HAP-1 (cell line): ENCODE measurements around the gene SHC3.
A peak's percentile ranks its signal among the peaks of the same experiment; 100 is the strongest.
"Not testable (repeated sequence)": the region's sequence is repeated elsewhere in the genome, so short reads cannot be mapped to it uniquely, and the experiment has no call there.

Experiments used
- DNase-seq, 2 experiments: peaks; one replicate each; pipeline ENCODE4 v3.0.0-alpha.2; 2016 to 2020; ENCODE audit warnings: low spot score in 2 of 2
- H3K27me3 ChIP-seq: fragments of 250-450 bp; sonication (Bioruptor Pico); 2 replicates; pipeline ENCODE4 v1.5.1; 2020; ENCODE audit warnings: low read depth, mild to moderate bottlenecking, moderate library complexity
- H3K36me3 ChIP-seq: fragments of 250-450 bp; sonication (Bioruptor Pico); replicated peaks from 2 replicates; pipeline ENCODE4 v1.5.1; 2020; ENCODE audit warnings: mild to moderate bottlenecking
- H3K4me1 ChIP-seq: fragments of 250-450 bp; sonication (Bioruptor Pico); 2 replicates; pipeline ENCODE4 v1.5.1; 2020; ENCODE audit warnings: mild to moderate bottlenecking
- H3K4me3 ChIP-seq: fragments of 250-450 bp; sonication (Bioruptor Pico); 2 replicates; pipeline ENCODE4 v1.5.1; 2020; ENCODE audit warnings: mild to moderate bottlenecking, moderate library complexity
- H3K9me3 ChIP-seq: fragments of 250-450 bp; sonication (Bioruptor Pico); 2 replicates; pipeline ENCODE4 v1.5.1; 2020; ENCODE audit warnings: mild to moderate bottlenecking, moderate library complexity
- in situ Hi-C: fragments of 300-500 bp; cut with MboI; formaldehyde crosslinking; loops from 3 replicates; pipeline ENCODE4 v1.14.3; 2020; ENCODE audit warnings: low sequenced_read_pairs, inconsistent platforms, mixed read lengths

SHC3 gene, protein sequence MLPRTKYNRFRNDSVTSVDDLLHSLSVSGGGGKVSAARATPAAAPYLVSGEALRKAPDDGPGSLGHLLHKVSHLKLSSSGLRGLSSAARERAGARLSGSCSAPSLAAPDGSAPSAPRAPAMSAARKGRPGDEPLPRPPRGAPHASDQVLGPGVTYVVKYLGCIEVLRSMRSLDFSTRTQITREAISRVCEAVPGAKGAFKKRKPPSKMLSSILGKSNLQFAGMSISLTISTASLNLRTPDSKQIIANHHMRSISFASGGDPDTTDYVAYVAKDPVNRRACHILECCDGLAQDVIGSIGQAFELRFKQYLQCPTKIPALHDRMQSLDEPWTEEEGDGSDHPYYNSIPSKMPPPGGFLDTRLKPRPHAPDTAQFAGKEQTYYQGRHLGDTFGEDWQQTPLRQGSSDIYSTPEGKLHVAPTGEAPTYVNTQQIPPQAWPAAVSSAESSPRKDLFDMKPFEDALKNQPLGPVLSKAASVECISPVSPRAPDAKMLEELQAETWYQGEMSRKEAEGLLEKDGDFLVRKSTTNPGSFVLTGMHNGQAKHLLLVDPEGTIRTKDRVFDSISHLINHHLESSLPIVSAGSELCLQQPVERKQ

GRCh38 chr9:89177944-89178829 lies at the start of gene SHC3:
TSS of gene SHC3 (minus strand) at chr9:89178818. CDS start at chr9:89178460, 358 bp downstream.
- Histone ChIP-seq H3K27me3 (peaks cover 6% of the 10 kb centered on the region), H3K4me3 (peak within 1 kb of the TSS; percentile 20; the same call in 1 of the 2 replicates), H3K4me1 (peaks cover 13% of the 10 kb centered on the region), H3K36me3 (no peaks in the 10 kb centered on the region), H3K9me3 (no peaks in the 10 kb centered on the region)
- DNase-seq = no peak
- in situ Hi-C loops = no loop called here

DNA sequence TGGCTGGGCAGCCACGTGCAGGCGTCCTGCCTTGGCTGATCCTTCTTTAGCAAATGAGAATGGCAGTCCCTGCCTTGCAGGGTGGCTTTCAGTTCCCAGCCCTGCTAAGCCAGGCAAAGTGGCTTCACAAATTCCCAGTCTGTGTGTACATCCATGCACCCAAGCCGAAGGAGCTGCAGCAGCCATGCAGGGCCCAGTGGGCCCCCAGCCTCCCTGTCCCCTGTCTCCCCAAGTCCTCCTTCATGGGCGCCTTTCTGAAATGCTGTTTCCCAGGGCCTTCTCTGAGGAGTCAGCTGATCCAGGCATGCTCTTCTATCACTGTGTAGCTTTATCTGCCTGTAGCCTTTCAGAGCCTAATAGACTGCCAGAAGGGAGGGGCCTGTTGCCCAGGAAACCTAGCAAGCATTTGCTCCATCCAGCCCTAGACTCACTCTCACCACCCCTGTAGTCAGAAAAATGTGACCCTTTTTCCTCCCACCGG lies 47.4 kb upstream of the SHC3 start:
- no peaks in the 10 kb centered on the region for H3K27me3 ChIP-seq
- no peaks in the 10 kb centered on the region for H3K4me1 ChIP-seq
- DNase-seq = peak in 1 of 2 experiments; percentile 24
- no peak overlapping the region for H3K4me3 ChIP-seq
- in situ Hi-C loops = no loop called here
- H3K36me3 ChIP-seq = no peaks in the 10 kb centered on the region
- no peaks in the 10 kb centered on the region for H3K9me3 ChIP-seq

GRCh38 chr9:89225587-89225986 lies 47.0 kb upstream of the SHC3 start:
- H3K27me3 ChIP-seq = no peaks in the 10 kb centered on the region
- no peaks in the 10 kb centered on the region for H3K36me3 ChIP-seq
- in situ Hi-C loops = no loop called here
- H3K4me3 ChIP-seq = no peak overlapping the region
- no peaks in the 10 kb centered on the region for H3K4me1 ChIP-seq
- no peak for DNase-seq
- no peaks in the 10 kb centered on the region for H3K9me3 ChIP-seq

GRCh38 chr9:89225036-89225435 lies 46.4 kb upstream of the SHC3 start:
- Histone ChIP-seq H3K4me1 (no peaks in the 10 kb centered on the region), H3K9me3 (no peaks in the 10 kb centered on the region), H3K4me3 (no peak overlapping the region), H3K27me3 (no peaks in the 10 kb centered on the region), H3K36me3 (no peaks in the 10 kb centered on the region)
- no peak for DNase-seq
- in situ Hi-C loops = no loop called here

- Histone ChIP-seq H3K9me3 (no peaks in the 10 kb centered on the region), H3K4me1 (no peaks in the 10 kb centered on the region), H3K27me3 (no peaks in the 10 kb centered on the region), H3K36me3 (no peaks in the 10 kb centered on the region), H3K4me3 (no peak overlapping the region)
- DNase-seq = no peak
- in situ Hi-C loops = no loop called here
These were observed 46.0 kb upstream of the SHC3 start for GRCh38 chr9:89224633-89225032.

GRCh38 chr9:89223396-89223977 lies 44.9 kb upstream of the SHC3 start:
- DNase-seq = no peak
- H3K27me3 ChIP-seq = 0 out of 2 replicates have a peak, but pooled peaks cover 3% of the 10 kb centered on the region
- no peaks in the 10 kb centered on the region for H3K9me3 ChIP-seq
- in situ Hi-C loops = no loop called here
- no peaks in the 10 kb centered on the region for H3K4me1 ChIP-seq
- no peak overlapping the region for H3K4me3 ChIP-seq
- H3K36me3 ChIP-seq = no peaks in the 10 kb centered on the region

- no peaks in the 10 kb centered on the region for H3K9me3 ChIP-seq
- in situ Hi-C loops = no loop called here
- no peaks in the 10 kb centered on the region for H3K36me3 ChIP-seq
- no peak for DNase-seq
- no peak overlapping the region for H3K4me3 ChIP-seq
- 0 out of 2 replicates have a peak, but pooled peaks cover 3% of the 10 kb centered on the region for H3K27me3 ChIP-seq
- H3K4me1 ChIP-seq = no peaks in the 10 kb centered on the region
These were observed 41.0 kb upstream of the SHC3 start for GRCh38 chr9:89219637-89220036.

- Histone ChIP-seq H3K4me3 (no peak overlapping the region), H3K4me1 (no peaks in the 10 kb centered on the region), H3K27me3 (0 out of 2 replicates have a peak, but pooled peaks cover 3% of the 10 kb centered on the region), H3K9me3 (no peaks in the 10 kb centered on the region), H3K36me3 (no peaks in the 10 kb centered on the region)
- in situ Hi-C loops = no loop called here
- no peak for DNase-seq
These were observed 39.7 kb upstream of the SHC3 start for GRCh38 chr9:89218040-89218928.

DNA sequence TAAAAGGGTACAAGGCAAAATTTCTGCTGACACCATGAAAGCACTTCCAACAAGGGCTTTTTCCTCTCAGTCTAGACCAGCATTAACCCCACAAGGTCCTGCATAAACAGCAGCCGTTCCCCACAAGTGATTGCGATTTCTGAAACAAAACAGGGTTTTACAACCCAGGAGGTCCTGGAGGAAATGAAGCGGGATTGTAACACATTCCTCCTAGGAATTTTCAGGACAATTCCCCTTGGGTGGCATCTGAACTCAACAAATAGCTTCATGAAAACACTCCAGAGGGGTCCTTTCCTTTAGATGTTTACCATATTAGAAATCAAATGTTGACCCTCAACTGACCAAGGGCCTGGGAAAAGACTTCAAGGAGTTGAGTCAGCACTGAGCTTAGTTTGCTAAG lies 36.7 kb upstream of the SHC3 start:
- in situ Hi-C loops = no loop called here
- no peak overlapping the region for H3K4me3 ChIP-seq
- no peak for DNase-seq
- no peaks in the 10 kb centered on the region for H3K36me3 ChIP-seq
- 0 out of 2 replicates have a peak, but pooled peaks cover 3% of the 10 kb centered on the region for H3K27me3 ChIP-seq
- no peaks in the 10 kb centered on the region for H3K4me1 ChIP-seq
- no peaks in the 10 kb centered on the region for H3K9me3 ChIP-seq

GRCh38 chr9:89213396-89213880 lies 34.8 kb upstream of the SHC3 start:
- no peak for DNase-seq
- in situ Hi-C loops = no loop called here
- no peaks in the 10 kb centered on the region for H3K27me3 ChIP-seq
- no peaks in the 10 kb centered on the region for H3K36me3 ChIP-seq
- no peaks in the 10 kb centered on the region for H3K4me1 ChIP-seq
- no peak overlapping the region for H3K4me3 ChIP-seq
- H3K9me3 ChIP-seq = no peaks in the 10 kb centered on the region

DNA sequence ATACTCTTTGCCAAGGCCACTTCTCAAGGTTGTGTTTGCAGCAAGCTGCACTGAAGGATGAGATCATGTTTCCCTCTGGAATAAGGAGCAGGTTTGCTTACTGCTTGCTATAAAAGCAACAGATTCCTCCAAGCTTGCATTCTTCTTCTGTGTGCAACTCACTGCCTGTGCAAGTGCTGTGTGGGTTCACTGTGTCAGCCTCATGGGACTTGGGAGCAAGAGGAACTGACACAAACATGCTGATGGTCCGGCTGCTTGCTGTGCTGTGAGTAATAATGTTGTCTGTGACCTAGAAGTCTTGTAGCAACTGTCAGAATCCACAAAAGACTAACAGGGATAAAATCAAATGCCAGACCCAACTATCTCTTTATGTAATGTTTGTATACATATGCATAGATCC lies 33.6 kb upstream of the SHC3 start:
- in situ Hi-C loops = no loop called here
- H3K9me3 ChIP-seq = no peaks in the 10 kb centered on the region
- no peaks in the 10 kb centered on the region for H3K4me1 ChIP-seq
- DNase-seq = no peak
- H3K27me3 ChIP-seq = no peaks in the 10 kb centered on the region
- H3K36me3 ChIP-seq = no peaks in the 10 kb centered on the region
- H3K4me3 ChIP-seq = no peak overlapping the region

GRCh38 chr9:89209311-89209710 lies 30.7 kb upstream of the SHC3 start:
- H3K4me3 ChIP-seq, in situ Hi-C loops, DNase-seq, H3K36me3 ChIP-seq, H3K4me1 ChIP-seq, H3K27me3 ChIP-seq, H3K9me3 ChIP-seq: not testable (repeated sequence)
